HG03039 (cell line): Measurements from ENCODE around the gene RERE.
"Not testable (repeated sequence)": the region's sequence is repeated elsewhere in the genome, so short reads cannot be mapped to it uniquely, and the experiment has no call there.

Source experiments
- ATAC-seq: cut with Tn5 transposase; IDR thresholded peaks from one replicate; pipeline ENCODE4 v1.9.1; 2021; ENCODE audit warnings: mild to moderate bottlenecking, moderate library complexity; ENCODE audit not compliant: unreplicated experiment

The RERE gene

DNA sequence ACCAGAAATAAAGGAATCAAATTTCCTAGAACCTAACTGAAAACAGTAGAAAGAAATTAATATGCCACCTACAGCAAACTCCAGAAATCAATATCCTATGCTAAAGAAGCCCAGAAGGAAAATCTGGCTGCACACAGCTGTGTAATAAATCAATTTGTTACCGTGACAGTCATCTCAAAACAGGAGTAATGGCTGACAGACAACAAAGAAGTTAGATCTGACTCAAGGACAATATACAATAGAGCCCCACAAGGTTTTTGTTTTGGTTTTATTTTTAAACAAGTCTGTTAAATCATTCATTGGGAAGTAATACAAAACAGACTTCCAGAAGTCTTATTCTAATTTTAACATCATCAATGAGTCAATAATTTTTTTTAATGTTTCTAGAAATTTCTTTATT lies 168.4 kb downstream of the RERE start:
- ATAC-seq, result no peak

DNA sequence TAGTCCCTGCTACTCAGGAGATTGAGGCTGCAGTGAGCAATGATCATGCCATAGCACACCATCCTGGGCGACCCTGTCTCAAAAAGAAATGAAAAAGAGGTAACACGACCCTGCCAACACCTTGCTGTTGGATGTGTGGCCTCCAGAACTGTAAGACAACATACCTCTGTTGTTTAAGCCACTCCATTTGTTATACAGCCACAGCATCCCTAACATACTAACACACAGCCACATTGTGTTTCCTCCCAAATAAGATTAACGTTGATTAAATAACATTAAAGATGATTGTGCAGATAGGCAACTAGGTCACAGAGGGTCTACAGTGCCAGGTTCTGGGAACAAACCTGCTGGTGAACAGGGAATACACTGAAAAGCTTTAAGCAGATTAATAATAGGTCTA lies 170.4 kb downstream of the RERE start:
- no peak for ATAC-seq

DNA sequence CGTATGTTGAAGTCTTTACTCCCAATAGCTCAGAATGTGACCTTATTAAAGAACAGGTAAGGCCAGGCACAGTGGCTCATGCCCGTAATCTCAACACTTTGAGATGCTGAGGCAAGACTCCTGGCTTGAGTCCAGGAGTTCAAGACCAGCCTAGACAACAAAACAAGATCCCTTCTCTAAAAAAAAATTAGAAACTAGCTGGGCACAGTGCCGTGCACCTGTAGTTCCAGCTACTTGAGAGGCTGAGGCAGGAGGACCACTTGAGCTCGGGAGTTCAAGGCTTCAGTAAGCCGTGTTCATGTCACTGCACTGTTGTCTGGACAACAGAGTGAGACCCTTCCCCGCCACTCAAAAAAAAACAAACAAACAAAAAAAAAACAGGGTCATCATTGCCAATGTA lies 171.3 kb downstream of the RERE start:
- no peak for ATAC-seq

DNA sequence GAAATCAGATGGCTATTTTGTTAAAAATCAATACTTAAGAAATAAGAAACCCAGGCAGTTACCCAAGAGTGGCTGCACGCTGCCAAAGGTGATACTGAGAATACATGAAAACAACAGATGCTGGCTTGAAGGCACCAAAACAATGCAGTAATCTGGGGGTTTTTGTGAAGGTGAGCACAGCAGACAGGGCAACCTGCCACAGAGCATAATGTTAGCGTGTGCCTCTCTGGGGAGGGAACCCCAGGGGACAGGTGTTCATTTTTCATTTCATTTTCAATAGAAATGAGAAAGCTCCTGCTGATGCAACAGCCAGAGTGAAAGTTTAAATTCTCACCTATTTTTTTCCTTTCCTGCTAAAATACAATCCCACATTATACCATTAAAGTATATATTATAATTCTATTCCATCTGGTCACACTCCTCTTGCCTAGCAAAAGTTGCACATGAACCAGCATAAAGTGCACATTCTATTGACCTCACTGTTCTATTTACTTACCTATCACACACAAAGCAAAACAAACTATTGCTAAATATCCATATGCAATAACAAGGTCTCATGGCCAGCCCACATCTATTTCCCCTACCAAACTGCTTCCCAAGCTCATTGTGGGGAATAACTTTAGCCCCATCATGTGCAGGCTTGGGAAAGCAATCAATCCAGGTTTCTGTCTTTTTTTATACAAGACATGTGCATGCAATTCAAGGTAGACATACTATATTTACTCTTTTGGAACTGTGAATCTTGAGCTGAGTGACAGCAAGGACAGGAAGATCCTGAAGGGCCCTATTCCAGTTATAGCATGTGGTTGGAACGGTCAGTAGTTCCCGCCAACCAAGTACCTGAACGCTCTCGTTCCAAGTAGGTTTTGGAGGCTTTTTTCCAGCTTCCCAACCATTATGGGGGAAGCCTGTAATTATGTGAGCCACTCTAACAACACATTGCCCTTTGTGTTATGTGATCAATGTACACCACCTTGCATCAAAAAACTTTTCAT lies 173.6 kb downstream of the RERE start:
- peak; percentile 47 for ATAC-seq

DNA sequence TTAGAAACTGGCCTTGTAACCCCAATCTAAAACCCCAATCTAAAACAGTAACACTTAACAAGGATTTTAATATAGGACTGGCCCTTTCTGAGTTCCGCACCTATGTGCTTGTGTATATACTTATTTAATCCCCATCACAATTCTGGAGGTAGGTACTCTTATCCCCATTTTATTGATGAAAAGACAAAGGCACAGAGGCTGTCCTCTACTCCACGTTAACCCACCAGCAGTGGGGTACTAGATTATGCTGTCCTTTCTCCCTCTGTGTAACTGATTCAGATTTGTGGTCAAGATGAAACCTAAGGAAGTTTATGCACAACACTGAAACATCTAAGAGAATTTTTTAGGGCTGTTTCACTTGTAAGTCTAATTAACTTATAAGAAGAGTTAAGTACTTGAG lies 175.3 kb downstream of the RERE start:
- no peak for ATAC-seq

DNA sequence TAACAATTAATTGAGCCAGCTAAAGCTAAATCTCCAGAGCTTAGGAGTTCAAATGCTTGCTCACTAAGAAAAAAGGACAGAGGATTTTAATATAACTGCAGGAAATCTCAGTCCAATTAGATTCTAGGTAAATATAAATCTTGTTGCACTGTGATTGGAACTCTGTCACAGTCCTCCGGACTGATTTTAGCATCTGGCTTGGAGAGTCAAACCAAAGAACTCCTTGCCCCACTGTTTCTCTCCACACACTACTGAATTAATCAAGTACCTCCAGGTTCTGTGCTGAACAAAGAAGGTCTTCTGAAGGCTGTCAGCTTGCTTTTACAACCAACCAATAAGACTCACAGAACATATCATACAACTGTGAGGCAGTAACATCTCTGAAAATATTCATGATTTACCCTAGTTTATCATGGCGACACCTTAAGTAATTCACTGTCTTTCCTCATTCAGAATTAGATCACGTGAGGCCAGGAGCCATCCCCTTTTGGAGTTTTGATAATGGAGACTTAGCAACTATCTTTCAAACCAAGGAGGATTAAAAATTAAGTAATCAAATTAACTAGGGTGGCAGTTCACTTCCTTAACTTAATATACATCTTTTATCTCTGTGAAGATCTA lies 176.0 kb downstream of the RERE start:
- no peak for ATAC-seq

DNA sequence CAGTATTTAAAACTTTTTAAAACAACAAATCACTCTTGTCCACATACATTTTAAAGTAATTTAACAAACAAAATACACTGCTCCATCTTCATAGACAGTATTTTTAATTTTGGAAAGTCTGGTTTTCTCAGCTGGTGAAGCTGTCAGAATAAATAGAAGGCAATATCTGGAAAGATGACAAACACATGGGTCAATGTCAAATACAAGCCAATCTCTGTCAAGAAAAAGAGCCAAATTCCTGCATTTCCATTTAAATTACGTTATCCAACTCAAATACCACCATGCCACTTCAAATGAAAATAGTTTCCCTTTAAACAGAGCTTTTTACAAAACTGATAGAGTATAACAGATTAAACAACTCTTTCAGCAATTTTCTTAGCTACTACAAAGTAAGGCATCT lies 176.5 kb downstream of the RERE start:
- ATAC-seq, result no peak

DNA sequence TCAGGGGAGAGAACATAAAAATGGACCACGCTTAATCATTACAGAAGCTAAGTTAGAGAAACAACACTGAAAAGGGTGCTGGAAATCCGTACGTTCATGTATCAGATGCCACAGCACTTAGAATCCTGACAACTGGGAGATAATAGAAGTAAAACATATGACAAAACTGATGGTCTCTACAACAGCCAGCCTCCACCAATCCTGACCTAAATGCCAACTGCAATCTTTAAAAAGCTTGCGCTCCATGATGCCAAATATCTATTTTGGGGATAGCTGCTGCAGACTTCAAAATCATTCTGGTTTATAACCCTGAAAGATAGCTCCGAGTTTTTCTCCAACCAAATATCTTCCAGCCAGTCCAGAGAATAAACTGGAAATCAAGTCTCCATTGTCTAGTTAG lies 178.3 kb downstream of the RERE start:
- ATAC-seq, result no peak

DNA sequence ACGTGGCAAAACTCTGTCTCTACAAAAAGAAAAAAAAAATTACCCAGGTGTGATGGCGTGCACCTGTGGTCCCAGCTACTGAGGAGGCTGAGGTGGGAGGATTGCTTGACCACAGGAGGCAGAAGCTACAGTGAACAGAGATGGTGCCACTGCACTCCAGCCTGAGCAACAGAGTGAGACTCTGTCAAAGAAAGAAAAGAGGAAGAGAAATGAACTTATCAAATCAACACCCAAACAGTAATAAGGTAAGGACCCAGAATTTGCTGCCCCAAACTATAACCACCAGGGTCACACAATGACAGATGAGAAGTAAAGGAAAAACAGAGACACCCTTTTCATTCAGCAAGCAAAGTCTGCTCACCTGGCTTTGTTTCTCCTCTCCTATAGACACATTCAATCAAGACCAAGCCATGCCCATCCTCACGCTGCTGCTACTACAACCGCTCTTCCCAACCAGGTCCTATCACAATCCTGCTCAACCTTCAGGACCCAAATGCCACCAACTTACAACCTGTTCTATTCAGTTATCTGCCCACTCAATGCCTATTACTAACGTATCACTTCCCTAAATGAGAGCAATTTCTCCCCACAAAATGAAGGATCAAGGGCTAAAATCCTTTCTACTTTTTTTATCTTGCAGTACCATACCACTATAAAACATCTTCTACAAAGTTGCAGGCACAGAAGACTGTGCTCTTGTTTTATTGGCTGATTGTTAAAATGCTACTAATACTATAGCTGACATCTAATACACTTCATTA lies 183.5 kb downstream of the RERE start:
- no peak for ATAC-seq

DNA sequence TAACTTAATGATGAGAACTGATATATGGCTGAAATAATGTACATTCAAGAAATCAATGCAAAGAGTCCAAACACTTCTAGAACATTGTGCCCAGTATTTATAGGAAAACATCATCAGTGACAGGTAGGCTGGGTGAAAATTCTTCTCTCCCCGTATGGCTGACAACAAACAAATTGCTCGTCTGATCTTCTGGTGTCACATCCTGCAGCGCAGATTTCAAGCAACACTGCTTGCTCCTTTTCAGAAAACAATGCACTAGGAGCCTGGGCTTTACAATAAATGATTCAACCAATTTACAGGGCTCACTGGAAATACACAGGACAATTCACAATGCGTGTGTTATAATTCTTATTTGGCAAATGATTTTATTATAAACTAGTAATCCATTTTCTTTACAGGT lies 185.3 kb downstream of the RERE start:
- ATAC-seq, result no peak

DNA sequence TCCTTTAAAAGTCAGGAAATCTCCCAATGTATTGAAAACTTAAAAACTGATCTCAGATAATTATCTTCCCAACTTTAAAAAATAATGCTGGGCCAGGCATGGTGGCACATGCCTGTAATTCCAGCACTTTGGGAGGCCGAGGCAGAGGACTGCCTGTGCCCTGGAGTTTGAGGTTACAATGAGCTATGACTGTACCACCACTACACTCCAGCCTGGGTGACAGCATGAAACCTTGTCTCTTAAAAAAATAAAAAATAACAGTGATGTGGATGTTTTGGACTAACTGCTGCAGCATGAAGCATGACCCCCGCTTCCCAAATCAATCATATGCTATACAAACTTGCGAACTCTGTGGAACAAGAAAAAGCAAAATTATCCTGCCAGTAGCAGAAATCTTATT lies 186.3 kb downstream of the RERE start:
- no peak for ATAC-seq

DNA sequence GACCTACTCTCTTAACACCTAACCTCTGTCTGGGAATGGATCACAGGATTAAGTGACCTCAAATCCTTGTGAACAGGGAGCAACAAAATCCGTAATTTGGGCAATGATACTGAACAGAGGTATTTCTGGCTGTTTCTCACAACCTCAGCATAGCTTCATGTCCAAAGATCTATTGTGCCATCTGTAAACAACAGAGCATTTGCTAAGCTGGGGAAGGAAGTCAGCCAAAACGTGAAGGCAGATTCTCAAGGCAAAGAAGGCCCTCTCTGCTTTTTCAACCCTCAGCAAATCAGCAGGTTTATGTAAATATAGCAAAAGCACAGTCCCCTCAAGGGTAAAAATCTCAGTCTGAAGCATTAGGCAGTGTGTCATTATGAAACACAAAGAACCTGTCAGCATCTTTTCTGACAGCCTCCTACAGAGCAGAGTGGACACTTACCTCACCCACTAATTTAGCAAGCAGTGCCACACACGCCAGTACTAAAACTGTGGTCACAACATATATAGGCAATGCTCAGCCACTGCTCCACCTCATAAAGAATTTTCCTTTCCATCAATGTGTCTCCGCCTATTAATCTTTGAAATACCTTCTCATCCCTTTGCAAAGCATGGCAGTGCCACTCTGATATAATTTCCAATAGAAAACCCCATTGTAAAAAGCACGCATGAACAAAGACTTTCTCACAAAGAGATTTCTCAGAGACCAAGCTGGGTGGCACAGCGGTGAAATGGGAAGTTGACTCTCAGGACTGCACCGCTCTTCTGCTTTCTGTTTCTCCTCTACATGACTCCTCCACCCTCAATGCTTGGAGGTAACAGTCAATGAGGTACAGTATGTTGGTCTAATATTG lies 188.0 kb downstream of the RERE start:
- ATAC-seq, result peak; percentile 63

DNA sequence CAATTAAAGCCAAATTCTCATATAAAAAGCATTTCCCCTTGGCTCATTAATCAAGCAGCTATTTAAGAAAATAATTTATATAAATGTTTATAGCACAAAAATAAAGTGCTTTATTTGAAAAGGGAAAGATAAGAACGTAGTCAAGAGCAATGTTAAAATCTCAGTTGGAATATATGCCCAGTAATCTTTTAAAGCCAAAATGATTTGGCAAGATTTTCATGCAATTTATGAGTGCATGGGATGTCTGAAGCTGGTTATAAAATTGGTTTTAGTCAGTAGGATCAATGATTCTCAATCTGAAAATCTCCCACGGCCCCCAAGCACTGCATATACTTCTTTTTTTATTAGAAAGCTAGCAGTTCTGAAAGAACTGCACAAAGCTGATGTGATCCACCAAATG lies 188.8 kb downstream of the RERE start:
- ATAC-seq, result no peak

DNA sequence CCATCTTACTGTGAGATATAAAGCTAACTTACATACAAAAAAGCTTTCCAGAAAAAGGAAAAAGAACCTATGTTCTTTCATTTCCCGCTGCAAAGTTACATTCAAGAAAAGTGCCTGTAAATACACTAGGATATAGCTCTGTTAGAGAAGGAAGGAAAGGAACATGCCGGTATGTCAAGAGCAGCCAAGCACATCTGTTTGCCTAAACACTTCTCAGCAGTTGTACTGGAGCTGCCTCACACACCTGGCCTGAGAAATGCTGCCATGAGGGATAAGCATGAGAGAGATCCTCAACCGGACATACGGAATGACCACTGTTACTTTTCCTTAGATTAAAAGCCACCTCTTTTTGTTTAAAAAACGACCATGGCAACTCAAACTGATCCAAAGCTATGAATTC lies 189.7 kb downstream of the RERE start:
- ATAC-seq, result no peak

DNA sequence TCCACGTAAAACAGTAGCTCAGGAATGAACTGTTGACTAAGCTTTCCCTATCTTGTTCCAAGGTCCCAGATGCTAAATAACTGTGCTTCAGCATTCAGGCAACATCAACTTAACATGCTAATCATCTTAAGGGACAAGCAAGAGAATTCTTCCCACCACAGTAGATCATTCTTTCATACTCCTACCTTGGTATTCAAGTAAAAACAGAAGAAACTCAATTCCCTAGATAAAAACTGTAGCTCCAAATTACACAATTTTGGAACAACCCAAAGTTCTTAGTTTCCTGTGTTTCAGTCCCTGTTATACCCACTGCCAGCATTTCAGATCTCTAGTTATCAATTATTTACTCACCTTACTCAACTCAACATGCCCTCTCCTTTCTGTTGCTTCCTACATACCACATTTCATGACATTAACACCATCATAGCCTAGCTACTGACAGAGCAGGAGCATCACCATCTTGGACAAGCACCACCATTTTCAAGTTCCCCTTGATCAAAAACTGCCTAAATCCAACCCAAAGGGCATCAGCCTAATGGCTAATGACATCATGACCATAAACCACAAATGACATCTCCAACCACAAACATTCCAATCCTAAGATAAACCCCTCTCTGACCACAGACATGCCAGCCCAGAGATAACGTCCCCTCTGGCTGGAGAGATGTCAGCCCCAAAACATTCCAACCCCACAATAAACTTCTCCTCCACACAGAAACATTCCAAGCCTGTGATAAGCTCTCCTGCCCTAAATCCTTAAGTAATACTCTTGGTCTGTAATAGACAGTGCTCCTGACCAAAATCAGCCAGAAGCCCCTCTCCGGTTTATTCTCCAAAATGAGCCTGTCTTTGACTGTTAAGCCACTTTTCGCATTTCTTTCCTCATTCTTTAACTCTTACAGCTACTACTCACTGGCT lies 191.2 kb downstream of the RERE start:
- ATAC-seq, result no peak

DNA sequence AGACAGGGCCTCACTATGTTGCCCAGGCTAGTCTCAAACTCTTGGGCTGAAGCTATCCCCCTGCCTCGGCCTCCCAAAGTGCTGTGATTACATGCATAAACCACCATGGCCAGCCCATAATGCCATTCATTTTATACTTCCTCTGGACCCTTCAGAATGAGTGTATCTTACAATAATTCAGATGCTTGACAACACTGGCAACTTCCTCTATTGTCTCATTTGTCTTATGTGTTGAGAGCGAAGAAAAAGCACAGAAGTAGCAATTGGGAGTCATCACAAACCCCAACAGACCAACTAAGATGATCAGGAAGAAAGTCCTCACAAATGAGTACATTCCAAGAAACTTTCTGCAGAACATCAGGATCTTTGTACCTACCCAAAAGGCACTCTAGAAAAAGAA lies 191.9 kb downstream of the RERE start:
- no peak for ATAC-seq

DNA sequence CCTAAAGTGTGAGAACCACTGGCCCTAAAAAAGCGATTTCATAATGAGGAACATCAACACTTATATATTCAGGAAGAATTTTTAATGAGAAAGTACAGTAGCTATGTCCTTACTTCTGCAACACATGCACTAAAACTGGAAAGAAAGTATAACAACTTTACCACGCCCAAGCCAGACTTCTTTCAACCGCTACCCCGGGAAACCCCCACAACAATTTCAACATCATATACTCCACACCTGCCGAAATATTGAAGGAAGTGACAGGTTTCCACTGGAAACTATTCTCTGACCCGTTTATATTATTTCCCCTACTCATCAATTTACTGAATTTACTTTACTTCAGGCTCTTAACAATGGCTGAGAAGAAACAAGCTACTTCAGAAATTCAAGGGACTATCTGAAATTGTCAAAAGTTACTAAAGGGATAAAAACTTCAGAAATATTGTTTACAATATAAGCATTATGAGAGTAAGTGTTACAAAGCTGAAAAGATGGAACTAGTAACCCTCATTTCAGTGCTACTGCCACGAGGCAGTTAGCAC lies 193.7 kb downstream of the RERE start:
- not testable (repeated sequence) for ATAC-seq

DNA sequence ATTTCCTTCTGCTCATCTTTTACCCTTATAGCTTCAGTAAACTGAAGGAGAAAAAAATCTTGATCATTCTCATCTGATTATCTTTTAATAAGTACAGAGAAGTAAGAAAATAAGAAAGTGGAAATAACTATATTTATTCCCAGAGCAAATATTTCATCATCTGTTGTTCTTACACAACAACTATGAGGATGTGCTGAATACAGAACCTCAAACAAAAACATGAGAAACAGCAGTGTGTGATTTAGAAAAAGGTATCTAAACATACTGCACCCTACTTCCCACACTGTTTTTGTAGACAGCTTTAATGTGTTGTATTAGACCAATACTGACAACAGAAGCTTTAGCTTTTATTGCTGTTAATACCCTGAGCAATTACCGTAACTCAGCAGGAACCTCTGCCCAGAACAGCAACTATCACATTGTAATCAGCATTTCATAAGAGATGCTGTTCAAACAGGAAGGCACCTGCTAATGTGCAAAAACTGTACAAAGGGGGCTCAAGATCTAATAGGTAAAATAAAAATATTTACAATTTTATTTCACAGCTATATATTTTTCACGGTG lies 195.6 kb downstream of the RERE start:
- not testable (repeated sequence) for ATAC-seq

DNA sequence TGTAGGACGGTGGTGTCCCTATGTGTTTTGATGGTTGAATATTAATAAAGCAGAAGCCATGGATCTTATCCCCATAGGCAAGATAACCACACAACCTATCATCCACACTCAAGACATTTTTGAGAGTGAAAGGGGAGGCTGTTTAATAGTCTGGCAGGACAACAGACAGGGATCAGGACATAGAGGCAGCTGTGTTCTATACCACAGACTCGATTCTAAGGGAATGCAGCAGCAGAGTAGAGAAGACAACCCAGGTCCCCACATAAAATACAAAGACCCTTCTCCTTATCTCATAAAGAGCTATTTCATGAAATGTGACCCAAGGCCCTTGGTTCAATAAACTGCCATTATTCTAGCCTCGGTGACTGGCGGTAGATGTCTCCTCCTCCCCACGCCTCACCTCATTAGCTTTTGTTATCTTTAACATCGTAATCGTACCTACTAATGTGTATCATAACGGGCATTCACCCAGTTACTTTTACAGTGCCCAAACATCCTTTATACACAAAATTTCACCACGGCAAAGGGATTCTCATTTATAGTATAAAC lies 196.3 kb downstream of the RERE start:
- ATAC-seq, result not testable (repeated sequence)
